H1 (cell line): ENCODE data around the gene WFIKKN1. TPM values are rescaled to one million over a fixed set of nuclear protein-coding genes. Genes with fewer than 3 reads are reported as not detected.

Source experiments
- CTCF ChIA-PET: fragments of 300-600 bp; sonication (Branson Sonifier 250); formaldehyde crosslinking; loops from one replicate; lab custom pipeline; 2021; ENCODE audit not compliant: partially characterized antibody; lab: Charles Lee
- POLR2A ChIA-PET: fragments of 300-600 bp; sonication (Branson Sonifier 250); formaldehyde crosslinking; loops from one replicate; lab custom pipeline; 2021; ENCODE audit warnings: inconsistent platforms; ENCODE audit not compliant: partially characterized antibody; lab: Charles Lee
- DNase-seq, 2 experiments: peaks; one replicate each; pipeline versions ENCODE4 v3.0.0 to v3.0.0-alpha.2; 2010 to 2022; ENCODE audit warnings: low spot score in 2 of 2, low read depth in 1 of 2, mixed read lengths in 1 of 2
- FAIRE-seq: peaks from 2 replicates; lab custom pipeline; 2011; peaks lifted over from hg19 to GRCh38; lab: Jason Lieb, UNC
- H2AFZ ChIP-seq: 2 replicates; pipeline ENCODE4 v1.8.1; 2012; ENCODE audit warnings: low read length, inconsistent platforms
- H2AK5ac ChIP-seq: 2 replicates; pipeline ENCODE4 v1.6.1; 2013; ENCODE audit warnings: low read depth, low read length
- H2BK120ac ChIP-seq: replicated peaks from 2 replicates; pipeline ENCODE3; 2013; ENCODE audit warnings: low read depth, low read length, inconsistent platforms
- H2BK12ac ChIP-seq: 2 replicates; pipeline ENCODE4 v1.6.1; 2013; ENCODE audit warnings: low read depth, low read length
- H2BK15ac ChIP-seq: 2 replicates; pipeline ENCODE4 v1.6.1; 2013; ENCODE audit warnings: low read length
- H2BK20ac ChIP-seq: 2 replicates; pipeline ENCODE4 v1.6.1; 2013; ENCODE audit warnings: low read length
- H2BK5ac ChIP-seq: 2 replicates; pipeline ENCODE4 v1.6.1; 2013; ENCODE audit warnings: low read depth, low read length
- H3K14ac ChIP-seq: 2 replicates; pipeline ENCODE4 v1.6.1; 2013; ENCODE audit warnings: inconsistent platforms; ENCODE audit not compliant: insufficient read length
- H3K18ac ChIP-seq: 2 replicates; pipeline ENCODE4 v1.6.1; 2013; ENCODE audit warnings: low read length; ENCODE audit errors: extremely low read depth
- H3K23ac ChIP-seq: 2 replicates; pipeline ENCODE4 v1.6.1; 2013; ENCODE audit warnings: inconsistent platforms; ENCODE audit not compliant: insufficient read length
- H3K23me2 ChIP-seq: 2 replicates; pipeline ENCODE4 v1.6.1; 2013; ENCODE audit warnings: low read depth, low read length
- H3K27ac ChIP-seq: 2 replicates; pipeline ENCODE4 v1.6.1; 2011; ENCODE audit warnings: low read depth, low read length, inconsistent platforms
- H3K27me3 ChIP-seq, 4 experiments: replicated peaks in 1 of 4; 1 replicate in 1 of 4; 2 replicates in 3 of 4; pipeline versions ENCODE4 v1.6.1 to v1.8.1; 2011 to 2013; ENCODE audit warnings: low read length in 3 of 4, mild to moderate bottlenecking in 3 of 4, inconsistent platforms in 2 of 4, mixed read lengths in 2 of 4, moderate library complexity in 1 of 4; ENCODE audit not compliant: control insufficient read depth in 3 of 4, insufficient read depth in 3 of 4; ENCODE audit errors: extremely low read depth in 1 of 4
- H3K36me3 ChIP-seq, 4 experiments: 2 replicates each; pipeline versions ENCODE4 v1.6.1 to v1.8.1; 2011 to 2013; ENCODE audit warnings: mild to moderate bottlenecking in 4 of 4, low read length in 3 of 4, moderate library complexity in 2 of 4, control low read depth in 1 of 4, inconsistent platforms in 1 of 4; ENCODE audit not compliant: insufficient read depth in 4 of 4, control insufficient read depth in 2 of 4
- H3K4ac ChIP-seq: replicated peaks from 2 replicates; pipeline ENCODE3; 2013; ENCODE audit warnings: low read length, low read depth, mixed read lengths, inconsistent platforms; ENCODE audit not compliant: insufficient read length
- H3K4me1 ChIP-seq, 4 experiments: replicated peaks in 1 of 4; 1 replicate in 1 of 4; 2 replicates in 3 of 4; pipeline versions ENCODE4 v1.6.1 to v1.8.1; 2011 to 2013; ENCODE audit warnings: low read length in 3 of 4, inconsistent platforms in 2 of 4, mixed read lengths in 1 of 4; ENCODE audit not compliant: insufficient read depth in 4 of 4, control insufficient read depth in 3 of 4
- H3K4me2 ChIP-seq, 2 experiments: 2 replicates each; pipeline versions ENCODE4 v1.6.1 to v1.8.1; 2011 to 2013; ENCODE audit warnings: low read depth in 2 of 2, low read length in 2 of 2, control low read depth in 1 of 2, inconsistent platforms in 1 of 2, mild to moderate bottlenecking in 1 of 2; ENCODE audit not compliant: insufficient read depth in 1 of 2
- H3K4me3 ChIP-seq, 4 experiments: fragments of 200-600, 300-600 bp in 1 of 4; sonication (generic), shearing (Covaris generic), sonication (Bioruptor Twin) in 1 of 4; 2 replicates each; pipeline versions ENCODE4 v1.5.1 to v1.8.1; 2011 to 2016; ENCODE audit warnings: low read length in 4 of 4, low read depth in 3 of 4, control low read depth in 2 of 4, inconsistent platforms in 2 of 4, mild to moderate bottlenecking in 2 of 4, mixed read lengths in 1 of 4, moderate library complexity in 1 of 4; ENCODE audit not compliant: insufficient read depth in 2 of 4; ENCODE audit errors: extremely low read depth in 1 of 4
- H3K56ac ChIP-seq: replicated peaks from 2 replicates; pipeline ENCODE3; 2013; ENCODE audit warnings: low read depth, mild to moderate bottlenecking, mixed read lengths, low read length, inconsistent platforms; ENCODE audit not compliant: insufficient read length
- H3K79me1 ChIP-seq: 2 replicates; pipeline ENCODE4 v1.6.1; 2013; ENCODE audit warnings: low read depth, low read length, control low read depth
- H3K79me2 ChIP-seq, 2 experiments: 2 replicates each; pipeline versions ENCODE4 v1.6.1 to v1.8.1; 2012 to 2013; ENCODE audit warnings: low read length in 2 of 2, mild to moderate bottlenecking in 2 of 2, inconsistent platforms in 1 of 2; ENCODE audit not compliant: insufficient read depth in 2 of 2, control insufficient read depth in 1 of 2
- H3K9ac ChIP-seq, 4 experiments: replicated peaks in 1 of 4; 1 replicate in 1 of 4; 2 replicates in 3 of 4; pipeline versions ENCODE4 v1.6.1 to v1.8.1; 2011 to 2013; ENCODE audit warnings: low read depth in 3 of 4, low read length in 3 of 4, control low read depth in 2 of 4, mild to moderate bottlenecking in 2 of 4, moderate library complexity in 2 of 4, inconsistent platforms in 1 of 4; ENCODE audit errors: extremely low read depth in 1 of 4
- H3K9me3 ChIP-seq, 2 experiments: 2 replicates each; pipeline versions ENCODE4 v1.6.1 to v1.8.1; 2012 to 2013; ENCODE audit warnings: mild to moderate bottlenecking in 2 of 2, moderate library complexity in 2 of 2, control low read depth in 1 of 2, inconsistent platforms in 1 of 2, low read depth in 1 of 2, low read length in 1 of 2, mixed read lengths in 1 of 2; ENCODE audit not compliant: insufficient read depth in 2 of 2
- H4K20me1 ChIP-seq, 2 experiments: replicated peaks in 1 of 2; 2 replicates each; pipeline versions ENCODE3 to v1.8.1; 2011 to 2013; ENCODE audit warnings: inconsistent platforms in 2 of 2, low read length in 2 of 2, mild to moderate bottlenecking in 1 of 2; ENCODE audit not compliant: insufficient read depth in 2 of 2, control insufficient read depth in 1 of 2
- H4K5ac ChIP-seq: 2 replicates; pipeline ENCODE4 v1.6.1; 2013; ENCODE audit warnings: low read length, low read depth, mixed read lengths, inconsistent platforms; ENCODE audit not compliant: insufficient read length
- H4K8ac ChIP-seq: 2 replicates; pipeline ENCODE4 v1.8.0; 2013; ENCODE audit warnings: mild to moderate bottlenecking, moderate library complexity, low read length, inconsistent platforms; ENCODE audit not compliant: insufficient read depth; ENCODE audit errors: extremely low read depth
- H4K91ac ChIP-seq: replicated peaks from 2 replicates; pipeline ENCODE3; 2013; ENCODE audit warnings: low read length, mixed read lengths, inconsistent platforms; ENCODE audit not compliant: insufficient read length
- CHD1 ChIP-seq: IDR thresholded peaks from 2 replicates; pipeline ENCODE4 v1.6.1; 2012; ENCODE audit warnings: low read depth, low read length, improper control_type of control experiment
- RBBP5 ChIP-seq: IDR thresholded peaks from 2 replicates; pipeline ENCODE4 v1.7.1; 2012; ENCODE audit warnings: low read depth, mild to moderate bottlenecking, inconsistent platforms, low read length, moderate library complexity, borderline replicate concordance
- WGBS, 2 experiments: shearing (Covaris generic) in 1 of 2; methylation state at CpG; one replicate each; pipeline versions ENCODE4 v1.1.6 to v1.1.7; 2013 to 2015; ENCODE audit warnings: low lambda C conversion rate in 2 of 2, mixed read lengths in 2 of 2, inconsistent platforms in 1 of 2, low coverage in 1 of 2, missing lambda C conversion rate in 1 of 2; ENCODE audit not compliant: insufficient replicate concordance in 2 of 2, insufficient coverage in 1 of 2, insufficient read length in 1 of 2; ENCODE audit errors: extremely low coverage in 1 of 2, missing lambda C conversion rate in 1 of 2; 5-methylcytosine and 5-hydroxymethylcytosine counted together
- polyA plus RNA-seq, 7 experiments: library from polyadenylated mRNA; depleted of rRNA in 3 of 7; stranded (reverse) in 5 of 7; unstranded in 2 of 7; fragments of >200 nt in 5 of 7; fragments of 200-250 nt in 2 of 7; gene quantifications; 1 replicate in 5 of 7; 2 replicates in 1 of 7; 4 replicates in 1 of 7; pipeline versions ENCODE4 v1.2.1 to v1.2.3, GENCODE V29; 2011 to 2013; ENCODE audit warnings: missing spikeins in 2 of 7, mixed read lengths in 2 of 7
- total RNA-seq: library from RNA; stranded (reverse); fragmentation: NEBNext Ultra II Directional; extraction: Animal tissue kit (Norgen Biotek cat#: 25700); gene quantifications from 2 replicates; pipeline ENCODE4 v1.2.1, GENCODE V29; 2021

The WFIKKN1 gene
- total and polyA plus RNA-seq, 2 of the 8 experiments (the other 6 are each of a cell fraction or from before 2014, with no cell fraction given), result 11.4 to 15.8 TPM

DNA sequence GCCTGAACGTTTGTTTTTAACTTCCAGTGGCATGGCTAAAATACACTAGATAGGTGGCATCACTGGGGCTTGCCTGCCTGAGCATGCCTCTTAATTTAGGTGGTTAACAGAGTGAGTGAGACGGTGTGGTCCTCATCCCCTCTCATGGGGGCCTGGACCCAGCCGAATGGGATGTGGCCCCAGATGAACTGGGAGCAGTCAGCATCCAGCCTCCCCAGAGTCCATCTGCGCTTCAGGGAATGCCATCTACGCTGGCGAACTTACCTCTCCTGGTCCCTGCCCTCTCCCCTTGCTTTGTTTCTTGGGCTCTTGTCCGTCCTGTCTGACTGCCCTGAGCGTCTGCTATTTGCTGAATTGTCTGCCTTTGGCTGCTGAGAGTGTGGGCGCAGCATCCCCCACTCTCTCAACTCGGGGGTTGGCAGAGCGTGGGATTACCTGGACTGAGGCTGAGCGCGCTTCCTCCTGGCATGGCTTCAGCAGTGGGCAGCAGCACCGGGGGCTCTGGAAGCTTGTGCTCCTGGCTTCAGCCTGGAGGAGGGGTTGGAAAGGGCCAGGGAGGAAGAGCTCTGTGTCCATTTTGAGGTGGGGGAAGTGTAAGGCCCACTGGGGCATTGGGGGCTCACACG, 38.8 kb upstream of the WFIKKN1 start:
- Histone ChIP-seq H4K8ac (no peak overlapping the region), H3K23me2 (peaks cover 9% of the 10 kb centered on the region), H3K27ac (no peak overlapping the region), H3K36me3 (no peaks in the 10 kb centered on the region), H2BK12ac (no peak overlapping the region), H3K9ac (no peak overlapping the region), H3K4me2 (no peak overlapping the region), H2BK120ac (no peak overlapping the region), H3K79me2 (peaks cover 0 to 20% of the 10 kb centered on the region in 2 experiments; a peak in 3 of 4 replicates), H3K4me3 (no peak overlapping the region), H3K23ac (no peak overlapping the region), H3K4ac (no peak overlapping the region), H3K27me3 (peaks cover 0 to 27% (median 16%) of the 10 kb centered on the region in 4 experiments; a peak in 5 of 7 replicates), H3K79me1 (peaks cover 14% of the 10 kb centered on the region; the same call in 1 of the 2 replicates), H2AK5ac (no peak overlapping the region), H3K14ac (no peak overlapping the region), H4K20me1 (peaks cover 22 to 46% of the 10 kb centered on the region in 2 experiments), H3K4me1 (peaks cover 0 to 14% (median 7%) of the 10 kb centered on the region in 4 experiments; a peak in 4 of 7 replicates), H4K91ac (no peak overlapping the region), H2AFZ (no peak overlapping the region), H3K18ac (no peak overlapping the region), H3K9me3 (no peaks in the 10 kb centered on the region), H2BK5ac (no peak overlapping the region), H3K56ac (no peak overlapping the region), H4K5ac (no peak overlapping the region), H2BK20ac (no peak overlapping the region), H2BK15ac (no peak overlapping the region)
- FAIRE-seq, result no peak
- no peak for DNase-seq
- POLR2A ChIA-PET, result interaction anchor here (1.7 kb wide), 1 partner anchor 8 kb away, joined by 6 read pairs; no protein-coding TSS in a partner anchor
- CTCF ChIA-PET, result interaction anchor here (1.0 to 4.2 kb wide), 10 partner anchors 8 to 72 kb away, joined by 4 to 22 read pairs (median 6); no protein-coding TSS in a partner anchor
- 93% methylated on average over 15 of the region's 15 CpGs; no CpG with 5 or more reads in 1 of the 2 experiments for WGBS, 2 experiments
- TF ChIP-seq CHD1 (no peak), RBBP5 (no peak)
